Measurements from ENCODE around the gene NCKAP5L. TPM values are rescaled to one million over a fixed set of nuclear protein-coding genes. Genes with fewer than 3 reads are reported as not detected.

The NCKAP5L gene
- total and polyA plus RNA-seq, 9 of the 15 experiments (the other 6 are each of a cell fraction or from before 2014, with no cell fraction given): 0.01 to 14.4 (median 3.7) TPM

GRCh38 chr12:49808686-49809380, 19.4 kb downstream of the NCKAP5L start (continued):
- no peak for TF ChIP-seq ATF2 (CRISPR knock-in tag; IDR thresholded peaks at IDR 0.05)

- BruUV-seq (replicated peaks): no TSS peak
- H3K79me2 ChIP-seq (ENCODE audit: control insufficient read depth, insufficient read depth, low read length): no peaks in the 10 kb centered on the region
- H3K4me1 ChIP-seq (replicated peaks in 1 of 2; ENCODE audit: control insufficient read depth in 2 of 2, insufficient read depth in 2 of 2, low read length in 2 of 2): peaks cover 0 to 7% of the 10 kb centered on the region in 2 experiments; a peak in 2 of 5 replicates
- H2AFZ ChIP-seq (ENCODE audit: low read depth, low read length): no peak overlapping the region
- ChIA-PET CTCF (ENCODE audit: low intra/inter-chr PET ratio) (no interaction called here), POLR2A (interaction anchor here (0.9 to 1.5 kb wide), 2 partner anchors 8 to 11 kb away, joined by 3 to 4 read pairs; no protein-coding TSS in a partner anchor)
- H4K20me1 ChIP-seq (replicated peaks; ENCODE audit: control insufficient read depth, insufficient read depth, low read length): peaks cover 5% of the 10 kb centered on the region; the same call in 1 of the 2 replicates
- H3K36me3 ChIP-seq (ENCODE audit: control insufficient read depth, insufficient read depth, low read length): peaks cover 13% of the 10 kb centered on the region; the same call in 2 of the 3 replicates
- FAIRE-seq (no peak), DNase-seq (ENCODE audit: extremely low read depth in 1 of 4, low spot score in 3 of 4) (no peak), ATAC-seq (no peak)
- no peak overlapping the region for H3K4me3 ChIP-seq
- H3K27ac ChIP-seq (ENCODE audit: extremely low read depth, low read depth, low read length): no peak overlapping the region
- WGBS (ENCODE audit: insufficient coverage, low coverage, missing lambda C conversion rate): 65% methylated on average over 10 of the region's 12 CpGs
- peak overlapping the region in 1 of 2 experiments; percentile 61; a peak in 2 of 4 replicates for H3K9ac ChIP-seq (ENCODE audit: insufficient read depth in 1 of 2, low read depth in 2 of 2, low read length in 2 of 2)
- H3K4me2 ChIP-seq (ENCODE audit: insufficient read depth, low read length): no peak overlapping the region
- intact Hi-C loops (cut with micrococcal nuclease) (no loop called here), in situ Hi-C loops (cut with MboI) (no loop called here)
- no peaks in the 10 kb centered on the region for H3K9me1 ChIP-seq (ENCODE audit: control insufficient read depth, insufficient read depth, low read length)
- no peaks in the 10 kb centered on the region for H3K9me3 ChIP-seq (replicated peaks; ENCODE audit: control insufficient read depth, insufficient read depth, low read depth, low read length)
- H3K27me3 ChIP-seq (ENCODE audit: control insufficient read depth in 2 of 2, insufficient read depth in 2 of 2, low read length in 2 of 2): no peaks in the 10 kb centered on the region
- TF ChIP-seq THAP12 (CRISPR knock-in tag; IDR thresholded peaks at IDR 0.05): no peak
- TF ChIP-seq ZNF589 (CRISPR knock-in tag; IDR thresholded peaks at IDR 0.05; ENCODE audit: low read depth): no peak
- TF ChIP-seq ADNP (tag; IDR thresholded peaks at IDR 0.05): no peak
- no peak for TF ChIP-seq ZNF561 (CRISPR knock-in tag; conservative IDR thresholded peaks at IDR 0.05)
- no peak for TF ChIP-seq PBX2 (CRISPR knock-in tag; IDR thresholded peaks at IDR 0.05; ENCODE audit: low read depth)
- no peak for TF ChIP-seq PBX2 (tag; conservative IDR thresholded peaks at IDR 0.05; ENCODE audit: low read depth)
- TF ChIP-seq SLC30A9 (CRISPR knock-in tag; IDR thresholded peaks at IDR 0.05): no peak
- no peak for TF ChIP-seq ZEB2 (IDR thresholded peaks at IDR 0.05)
- TF ChIP-seq NCOA6 (IDR thresholded peaks at IDR 0.05): no peak
- no peak for TF ChIP-seq SMARCA5 (IDR thresholded peaks at IDR 0.05)
- no peak for TF ChIP-seq BACH1 (tag; IDR thresholded peaks at IDR 0.05)
- TF ChIP-seq PYGO2 (tag; IDR thresholded peaks at IDR 0.05): no peak
- TF ChIP-seq CREM (IDR thresholded peaks at IDR 0.05; ENCODE audit: low read depth): no peak
- no peak for TF ChIP-seq ZFP1 (CRISPR knock-in tag; IDR thresholded peaks at IDR 0.05)
Observed at GRCh38 chr12:49807991-49808580, 20.1 kb downstream of the NCKAP5L start.

All from K562 (cell line).